ENCODE measurements around the gene HRAS. TPM values are rescaled to one million over a fixed set of nuclear protein-coding genes. Genes with fewer than 3 reads are reported as not detected.

The HRAS gene
- total and polyA plus RNA-seq, 2 of the 13 experiments (the other 11 are each of a cell fraction or from before 2014, with no cell fraction given): 32.9 to 50.0 TPM

- TF ChIP-seq, protein P1, sequence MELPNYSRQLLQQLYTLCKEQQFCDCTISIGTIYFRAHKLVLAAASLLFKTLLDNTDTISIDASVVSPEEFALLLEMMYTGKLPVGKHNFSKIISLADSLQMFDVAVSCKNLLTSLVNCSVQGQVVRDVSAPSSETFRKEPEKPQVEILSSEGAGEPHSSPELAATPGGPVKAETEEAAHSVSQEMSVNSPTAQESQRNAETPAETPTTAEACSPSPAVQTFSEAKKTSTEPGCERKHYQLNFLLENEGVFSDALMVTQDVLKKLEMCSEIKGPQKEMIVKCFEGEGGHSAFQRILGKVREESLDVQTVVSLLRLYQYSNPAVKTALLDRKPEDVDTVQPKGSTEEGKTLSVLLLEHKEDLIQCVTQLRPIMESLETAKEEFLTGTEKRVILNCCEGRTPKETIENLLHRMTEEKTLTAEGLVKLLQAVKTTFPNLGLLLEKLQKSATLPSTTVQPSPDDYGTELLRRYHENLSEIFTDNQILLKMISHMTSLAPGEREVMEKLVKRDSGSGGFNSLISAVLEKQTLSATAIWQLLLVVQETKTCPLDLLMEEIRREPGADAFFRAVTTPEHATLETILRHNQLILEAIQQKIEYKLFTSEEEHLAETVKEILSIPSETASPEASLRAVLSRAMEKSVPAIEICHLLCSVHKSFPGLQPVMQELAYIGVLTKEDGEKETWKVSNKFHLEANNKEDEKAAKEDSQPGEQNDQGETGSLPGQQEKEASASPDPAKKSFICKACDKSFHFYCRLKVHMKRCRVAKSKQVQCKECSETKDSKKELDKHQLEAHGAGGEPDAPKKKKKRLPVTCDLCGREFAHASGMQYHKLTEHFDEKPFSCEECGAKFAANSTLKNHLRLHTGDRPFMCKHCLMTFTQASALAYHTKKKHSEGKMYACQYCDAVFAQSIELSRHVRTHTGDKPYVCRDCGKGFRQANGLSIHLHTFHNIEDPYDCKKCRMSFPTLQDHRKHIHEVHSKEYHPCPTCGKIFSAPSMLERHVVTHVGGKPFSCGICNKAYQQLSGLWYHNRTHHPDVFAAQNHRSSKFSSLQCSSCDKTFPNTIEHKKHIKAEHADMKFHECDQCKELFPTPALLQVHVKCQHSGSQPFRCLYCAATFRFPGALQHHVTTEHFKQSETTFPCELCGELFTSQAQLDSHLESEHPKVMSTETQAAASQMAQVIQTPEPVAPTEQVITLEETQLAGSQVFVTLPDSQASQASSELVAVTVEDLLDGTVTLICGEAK (IDR thresholded peaks at IDR 0.05): no peak
- TF ChIP-seq, protein P1 (CRISPR knock-in tag; IDR thresholded peaks at IDR 0.05): peak; percentile 43; the same call in 1 of the 2 replicates
- TF ChIP-seq PHF20 (CRISPR knock-in tag; IDR thresholded peaks at IDR 0.05): 0 out of 2 replicates have a peak, but pooled peaks have one; percentile 5
- peak; percentile 65 for TF ChIP-seq AGO2 (optimal IDR thresholded peaks at IDR 0.05; ENCODE audit: low read depth, low read length)
- TF ChIP-seq MTF2 (CRISPR knock-in tag; IDR thresholded peaks at IDR 0.05; ENCODE audit: borderline replicate concordance): no peak
Measured at GRCh38 chr11:576811-577610, 41.6 kb upstream of the HRAS start (continued).
